Gastroesophageal sphincter (tissue), 4 donors: ENCODE data around the gene TEKTIP1. TPM values are rescaled to one million over a fixed set of nuclear protein-coding genes. Genes with fewer than 3 reads are reported as not detected.
A peak's percentile ranks its signal among the peaks of the same experiment; 100 is the strongest.
"Not testable (repeated sequence)": the region's sequence is repeated elsewhere in the genome, so short reads cannot be mapped to it uniquely, and the experiment has no call there.

Source experiments
- ATAC-seq: fragments of 150-250 bp; one replicate; pipeline ENCODE4 v1.9.1; 2016; ENCODE audit warnings: mild to moderate bottlenecking, moderate library complexity
- H3K27ac ChIP-seq, 4 donors: fragments of 200-600 bp; sonication (generic) in 3 of 4; 1 replicate in 3 of 4; 2 replicates in 1 of 4; pipeline ENCODE4 v1.5.1; 2016 to 2019
- H3K27me3 ChIP-seq: fragments of 200-600 bp; sonication (generic); one replicate; pipeline ENCODE4 v1.5.1; 2019
- H3K36me3 ChIP-seq, 2 donors: fragments of 200-600 bp; sonication (generic); one replicate each; pipeline ENCODE4 v1.5.1; 2019; ENCODE audit warnings: control low read depth in 1 of 2
- H3K4me1 ChIP-seq, 3 donors: fragments of 200-600 bp; sonication (generic); 1 replicate in 2 of 3; 2 replicates in 1 of 3; pipeline ENCODE4 v1.5.1; 2016 to 2019; ENCODE audit warnings: control low read depth in 2 of 3
- H3K4me3 ChIP-seq, 2 donors: fragments of 200-600 bp; sonication (generic); one replicate each; pipeline ENCODE4 v1.5.1; 2019; ENCODE audit warnings: mild to moderate bottlenecking in 1 of 2, moderate library complexity in 1 of 2
- H3K9me3 ChIP-seq, 3 donors: fragments of 200-600 bp; sonication (generic); one replicate each; pipeline ENCODE4 v1.5.1; 2017 to 2019; ENCODE audit warnings: control low read depth in 2 of 3
- CTCF ChIP-seq, 4 experiments: fragments of 200-600 bp in 2 of 4; fragments of 450-650 bp in 2 of 4; sonication (generic) in 1 of 4; IDR thresholded peaks; one replicate each; pipeline ENCODE4 v1.5.1; 2017 to 2019; ENCODE audit warnings: antibody characterized with exemption in 4 of 4, mild to moderate bottlenecking in 2 of 4, moderate library complexity in 2 of 4
- EP300 ChIP-seq: sonication (generic); formaldehyde crosslinking; IDR thresholded peaks from one replicate; pipeline ENCODE4 v1.6.1; 2017; ENCODE audit warnings: antibody characterized with exemption, mild to moderate bottlenecking
- POLR2A ChIP-seq, 2 donors: fragments of 450-650 bp; IDR thresholded peaks; one replicate each; pipeline ENCODE4 v1.6.1; 2017; ENCODE audit warnings: antibody characterized with exemption in 2 of 2, mild to moderate bottlenecking in 2 of 2, moderate library complexity in 1 of 2
- POLR2AphosphoS5 ChIP-seq: sonication (generic); formaldehyde crosslinking; IDR thresholded peaks from one replicate; pipeline ENCODE4 v1.6.1; 2017; ENCODE audit warnings: antibody characterized with exemption
- WGBS, 2 donors: methylation state at CpG; one replicate each; pipeline ENCODE4 v1.1.5; 2018; ENCODE audit warnings: low coverage in 1 of 2; 5-methylcytosine and 5-hydroxymethylcytosine counted together
- total RNA-seq, 4 donors: library from RNA; depleted of rRNA; stranded (reverse); fragments of >200 nt; gene quantifications; one replicate each; pipeline ENCODE4 v1.1.0, GENCODE V29; 2016

The TEKTIP1 gene
- total RNA-seq, 4 donors from 2014 or later, result not detected

GRCh38 chr19:3556423-3556977 lies 17.5 kb downstream of the TEKTIP1 start:
- no peak for ATAC-seq
- Histone ChIP-seq H3K4me3 (peak overlapping the region; percentile 89 to 97), H3K27ac (peak overlapping the region in 2 of 4 donors; percentile 85 to 88), H3K4me1 (peaks cover 0 to 52% (median 13%) of the 10 kb centered on the region in 3 donors), H3K27me3 (no peaks in the 10 kb centered on the region), H3K9me3 (no peaks in the 10 kb centered on the region), H3K36me3 (no peaks in the 10 kb centered on the region)
- TF ChIP-seq CTCF (IDR thresholded peaks at IDR 0.05) (no peak), EP300 (no peak), POLR2A (IDR thresholded peaks at IDR 0.05) (no peak), POLR2AphosphoS5 (no peak)
- WGBS, 2 donors, result 5 to 10% methylated on average over 4 to 9 of the region's 9 CpGs

- TF ChIP-seq CTCF (IDR thresholded peaks at IDR 0.05) (peak in 3 of 4 experiments; percentile 14 to 37 (median 25)), EP300 (no peak)
- H3K27me3 ChIP-seq, result no peaks in the 10 kb centered on the region
- 0% methylated on average over 4 to 5 of the region's 60 CpGs for WGBS, 2 donors
- peak overlapping the region in 3 of 4 donors; percentile 85 to 88 (median 87) for H3K27ac ChIP-seq
- no peaks in the 10 kb centered on the region for H3K9me3 ChIP-seq
- H3K36me3 ChIP-seq, result no peaks in the 10 kb centered on the region
- H3K4me1 ChIP-seq, result peaks cover 0 to 52% (median 13%) of the 10 kb centered on the region in 3 donors
- peak overlapping the region; percentile 89 to 97 for H3K4me3 ChIP-seq
- peak; percentile 8 for ATAC-seq
Measured at GRCh38 chr19:3556978-3557460, 18.0 kb downstream of the TEKTIP1 start.

- no peaks in the 10 kb centered on the region for H3K9me3 ChIP-seq
- peaks cover 0 to 50% (median 13%) of the 10 kb centered on the region in 3 donors for H3K4me1 ChIP-seq
- H3K27me3 ChIP-seq, result no peaks in the 10 kb centered on the region
- peak; percentile 66 to 70 for TF ChIP-seq POLR2A (IDR thresholded peaks at IDR 0.05)
- TF ChIP-seq POLR2AphosphoS5, result peak; percentile 43
- TF ChIP-seq EP300, result no peak
- peak within 1 kb of the TSS; percentile 20 to 88 (median 86) for H3K27ac ChIP-seq
- WGBS, 2 donors, result 0% methylated on average over 7 of the region's 81 CpGs; no CpG with 5 or more reads in 1 of the 2 donors
- no peaks in the 10 kb centered on the region for H3K36me3 ChIP-seq
- peak within 1 kb of the TSS; percentile 89 to 97 for H3K4me3 ChIP-seq
- ATAC-seq, result peak; percentile 98
Measured at GRCh38 chr19:3557461-3558248, 18.7 kb downstream of the TEKTIP1 start, which contains the start of gene MFSD12. TSS of gene MFSD12 (minus strand) at chr19:3557586. CDS start at chr19:3557403, 183 bp downstream.

- Histone ChIP-seq H3K27ac (no peak overlapping the region), H3K36me3 (no peaks in the 10 kb centered on the region), H3K4me1 (no peaks in the 10 kb centered on the region), H3K9me3 (no peaks in the 10 kb centered on the region), H3K27me3 (no peaks in the 10 kb centered on the region), H3K4me3 (no peak overlapping the region)
- no peak for ATAC-seq
- TF ChIP-seq CTCF (IDR thresholded peaks at IDR 0.05) (no peak), POLR2AphosphoS5 (no peak), POLR2A (IDR thresholded peaks at IDR 0.05) (no peak), EP300 (no peak)
- WGBS, 2 donors, result 86 to 92% methylated on average over 5 to 8 of the region's 17 CpGs
Measured at GRCh38 chr19:3563709-3564524, 24.9 kb downstream of the TEKTIP1 start.

DNA sequence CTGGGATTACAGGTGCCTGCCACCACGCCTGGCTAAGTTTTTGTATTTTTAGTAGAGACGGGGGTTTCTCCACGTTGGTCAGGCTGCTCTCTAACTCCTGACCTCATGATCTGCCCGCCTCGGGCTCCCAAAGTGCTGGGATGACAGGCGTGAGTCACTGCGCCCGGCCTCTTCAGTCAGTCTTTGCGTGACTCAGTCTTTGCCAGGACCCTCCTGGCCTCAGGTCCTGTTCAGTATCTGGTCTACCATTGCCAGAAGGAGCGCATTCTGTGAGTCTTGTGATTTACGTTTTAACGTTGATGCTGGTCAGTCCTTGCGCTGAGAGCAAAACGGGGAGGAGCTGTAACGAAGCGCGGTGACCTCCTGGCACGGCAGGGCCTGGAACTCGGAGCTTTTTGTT lies 26.2 kb downstream of the TEKTIP1 start:
- no peak for TF ChIP-seq POLR2AphosphoS5
- TF ChIP-seq EP300, result no peak
- TF ChIP-seq CTCF (IDR thresholded peaks at IDR 0.05), result no peak
- TF ChIP-seq POLR2A (IDR thresholded peaks at IDR 0.05), result no peak
- H3K27me3 ChIP-seq, result no peaks in the 10 kb centered on the region
- no peaks in the 10 kb centered on the region for H3K9me3 ChIP-seq
- 60 to 80% methylated on average over 1 to 2 of the region's 19 CpGs for WGBS, 2 donors
- ATAC-seq, result no peak
- H3K36me3 ChIP-seq, result no peaks in the 10 kb centered on the region
- H3K27ac ChIP-seq, result no peak overlapping the region
- H3K4me3 ChIP-seq, result no peak overlapping the region
- H3K4me1 ChIP-seq, result no peaks in the 10 kb centered on the region

- H3K36me3 ChIP-seq, H3K4me3 ChIP-seq, ATAC-seq, H3K27ac ChIP-seq, H3K27me3 ChIP-seq, H3K9me3 ChIP-seq: not testable (repeated sequence)
- peaks cover 0 to 34% (median 12%) of the 10 kb centered on the region in 3 donors for H3K4me1 ChIP-seq
- 76 to 85% methylated on average over 5 to 11 of the region's 11 CpGs for WGBS, 2 donors
Measured at GRCh38 chr19:3570042-3570441, 31.1 kb downstream of the TEKTIP1 start.
